ENCODE results near the gene CASZ1.

The CASZ1 gene

DNA sequence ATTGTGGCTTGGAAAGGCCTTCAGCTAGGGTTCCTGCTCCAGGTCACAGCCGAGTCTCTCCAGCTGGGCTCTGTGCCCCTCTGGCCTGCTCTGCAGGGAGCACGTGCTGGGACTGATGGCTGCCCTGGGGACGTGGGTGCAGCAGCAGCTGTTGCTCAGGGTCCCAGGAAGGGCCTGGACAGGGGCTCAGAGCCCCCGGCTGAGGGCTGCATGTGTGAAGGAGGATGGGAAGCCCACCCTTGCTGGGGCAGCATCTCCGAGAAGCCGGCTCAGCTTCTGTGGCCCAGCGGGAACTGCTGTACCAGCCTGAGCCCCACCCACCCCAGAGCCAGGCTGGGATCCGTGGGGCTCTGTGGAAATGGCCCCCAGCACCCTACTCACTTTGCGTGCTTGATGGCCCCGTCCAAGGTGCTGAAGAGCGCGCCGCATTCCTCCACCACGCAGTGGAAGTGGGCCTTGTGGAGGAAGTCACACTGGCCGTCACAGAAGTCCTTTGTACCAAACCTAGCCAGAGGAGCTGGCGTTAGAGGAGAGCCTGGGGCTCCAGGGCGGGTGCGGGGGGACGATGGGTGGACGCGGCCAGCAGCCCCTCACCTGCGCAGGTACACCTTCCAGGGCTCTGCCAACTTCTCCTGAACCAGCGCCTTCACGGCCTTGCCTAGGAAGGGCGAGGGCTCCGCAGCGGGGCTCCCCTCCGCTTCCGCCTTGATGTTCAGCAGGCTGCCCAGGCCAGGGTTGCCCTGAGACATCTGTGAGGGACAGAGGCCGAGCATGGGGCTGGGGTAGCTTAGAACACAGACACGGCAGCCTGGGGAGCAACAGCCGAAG is 147.5 kb downstream of the CASZ1 start:
- no peak for DNase-seq

DNA sequence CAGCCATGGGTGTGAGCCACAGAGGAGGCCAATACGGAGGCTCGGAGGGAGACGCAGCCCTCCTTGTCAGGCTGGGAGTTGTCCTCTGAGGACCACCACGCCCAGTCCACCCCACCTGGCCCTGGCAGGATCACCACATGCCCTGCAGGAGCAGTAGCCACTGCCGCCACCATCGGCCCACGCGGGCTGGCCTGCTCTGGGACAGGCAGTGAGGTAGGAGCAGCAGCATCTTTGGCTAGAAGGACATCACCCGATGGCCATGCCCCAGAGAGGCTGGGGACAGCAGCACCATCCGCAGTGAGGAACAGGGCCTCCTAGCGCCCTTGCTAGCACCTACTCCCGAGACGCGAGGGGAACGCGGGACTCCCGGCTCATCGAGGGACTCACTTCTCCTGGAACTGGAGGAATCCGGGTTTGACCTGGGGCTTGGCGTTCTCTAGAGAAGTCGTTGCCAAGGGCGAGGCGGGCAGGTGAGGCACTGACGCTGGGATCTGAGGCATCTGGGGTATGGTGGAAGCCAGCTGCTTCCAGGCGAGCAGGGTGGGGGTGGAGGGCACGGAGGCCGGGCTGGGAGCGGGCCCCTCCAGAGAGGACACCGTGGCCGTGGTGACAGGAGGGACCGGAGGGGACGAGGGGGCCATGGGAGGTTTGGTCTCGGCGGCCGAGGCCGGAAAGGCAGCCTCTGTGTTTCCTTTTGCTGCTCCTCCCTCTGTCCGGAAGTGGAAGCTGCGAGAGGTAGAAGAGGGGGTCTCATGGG is 148.9 kb downstream of the CASZ1 start:
- no peak for DNase-seq

DNA sequence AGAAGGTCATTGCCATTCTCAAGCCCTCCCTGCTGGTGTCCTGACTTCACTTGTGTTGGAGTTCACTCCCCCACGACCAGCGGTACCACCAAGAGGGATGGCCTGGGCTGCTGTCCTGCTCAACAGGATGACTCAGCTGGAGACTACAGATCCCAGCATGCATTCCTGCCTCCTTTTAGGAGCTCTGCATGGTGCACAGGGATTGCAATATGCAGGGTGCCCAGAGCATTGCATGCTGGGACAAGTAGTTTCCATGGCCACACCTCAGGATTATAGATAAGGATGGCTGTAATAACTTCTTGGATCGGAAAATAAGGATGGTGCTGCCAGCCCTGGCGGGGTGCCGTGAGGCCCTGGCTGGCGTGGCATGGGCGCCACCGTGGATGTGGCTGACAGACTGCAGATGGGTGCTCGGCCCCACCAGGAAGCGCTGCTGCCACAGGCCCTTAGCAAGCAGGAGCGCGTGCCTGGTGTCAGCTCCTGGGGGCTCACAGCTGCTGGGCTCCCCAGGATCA is 150.0 kb downstream of the CASZ1 start:
- no peak for DNase-seq

DNA sequence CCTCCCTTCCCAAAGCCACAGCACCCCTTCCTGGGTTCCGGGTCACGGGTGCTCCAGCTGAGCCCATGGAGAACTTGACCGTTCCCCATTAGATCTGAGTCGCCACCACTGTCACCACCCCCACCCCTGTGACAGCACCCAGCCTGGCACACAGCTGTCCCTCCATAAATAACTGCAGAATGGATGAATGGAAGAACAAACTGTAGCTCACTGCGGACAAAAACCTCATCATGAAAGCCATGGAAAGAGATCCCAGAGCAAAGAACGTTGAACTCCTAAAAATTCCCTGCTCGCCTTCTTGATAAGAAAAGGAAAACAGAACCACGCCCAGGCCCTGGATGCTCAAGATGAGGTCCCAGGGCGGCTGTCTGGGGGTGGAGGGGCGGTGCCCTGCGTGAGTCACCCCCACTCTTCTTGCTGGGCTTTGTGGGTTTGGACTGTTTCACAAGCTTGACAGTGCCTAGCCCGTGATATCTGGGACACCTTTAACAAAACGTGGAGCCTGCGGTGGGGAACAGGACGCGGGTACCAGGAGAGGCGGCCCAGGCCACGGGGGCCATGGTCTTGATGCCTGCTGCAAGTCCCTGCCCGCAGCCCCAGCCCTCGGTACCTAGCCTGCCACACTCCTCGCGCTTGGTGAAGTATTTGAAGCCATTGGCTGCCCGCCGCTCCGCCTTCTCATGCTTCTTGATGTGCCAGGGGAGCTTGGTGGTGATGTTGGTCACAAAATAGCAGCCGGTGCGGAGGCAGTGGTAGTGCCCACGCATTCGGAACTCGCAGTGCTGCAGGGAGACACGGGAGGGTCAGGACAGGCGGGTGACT is 151.9 kb downstream of the CASZ1 start:
- DNase-seq, result no peak

DNA sequence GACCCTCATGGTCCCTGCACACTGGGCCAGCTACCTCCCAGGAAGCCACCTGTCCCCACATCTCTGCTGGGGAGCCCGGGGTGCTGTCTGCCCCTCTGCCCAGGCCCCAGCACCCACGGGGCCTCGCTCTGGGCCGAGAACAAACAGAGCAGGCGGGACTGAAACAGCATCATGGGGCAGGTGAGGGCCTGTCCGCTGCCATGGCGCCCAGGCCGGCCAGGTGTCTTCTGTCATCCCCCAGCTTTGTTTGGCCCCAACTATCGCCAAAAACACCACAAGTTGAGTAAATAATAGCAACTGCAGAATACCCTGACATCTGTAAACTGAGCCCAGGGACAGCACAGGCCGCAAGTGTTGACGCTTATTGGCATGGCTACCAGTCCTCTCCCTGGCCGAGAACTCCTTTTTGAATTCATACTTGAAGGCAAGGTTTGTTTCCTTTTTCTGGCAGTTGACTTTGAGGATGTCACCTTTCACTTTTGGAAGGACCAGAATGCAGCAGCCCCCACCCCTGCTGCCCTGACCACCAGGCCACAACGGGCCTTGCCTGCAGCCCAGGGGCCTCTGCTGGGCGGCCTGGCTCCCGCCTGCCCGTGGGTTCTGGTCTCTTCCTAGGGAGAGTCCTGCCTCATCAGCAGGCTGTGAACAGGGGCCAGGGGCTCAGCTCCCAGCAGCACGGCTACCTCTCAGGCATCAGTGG is 152.7 kb downstream of the CASZ1 start:
- DNase-seq, result no peak

DNA sequence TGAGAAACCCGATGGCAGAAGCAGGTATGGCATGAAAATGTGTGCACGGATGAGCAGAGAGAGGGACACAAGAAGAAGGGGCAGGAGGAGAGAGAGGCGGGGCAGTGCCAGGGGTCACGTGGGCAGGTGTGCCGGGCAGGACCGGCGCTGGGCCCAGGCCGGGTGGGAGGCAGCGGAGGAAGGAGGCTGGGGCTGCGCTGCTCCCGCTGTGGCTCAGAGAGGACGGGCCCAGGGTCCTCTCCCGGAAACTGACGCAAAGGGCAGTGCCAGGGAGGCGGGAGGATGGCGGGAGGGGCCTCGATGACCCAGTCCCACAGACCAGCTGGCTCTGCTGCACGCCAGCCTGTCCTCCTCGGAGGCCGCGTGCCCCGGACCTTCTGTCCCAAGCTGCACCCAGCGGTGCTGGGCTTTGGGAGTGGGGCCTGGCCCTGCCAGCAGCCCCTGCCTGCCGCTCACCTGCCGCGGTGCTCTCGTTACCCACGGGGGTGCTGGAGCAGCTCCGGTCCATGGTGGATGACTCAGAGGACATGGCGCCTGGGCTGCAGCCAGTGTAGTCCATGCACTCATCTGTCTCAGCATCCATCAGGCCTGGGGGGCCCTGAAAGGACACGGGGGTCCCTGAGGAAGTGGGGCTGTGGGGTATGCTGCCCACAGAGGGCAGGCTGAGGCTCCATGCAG is 153.9 kb downstream of the CASZ1 start:
- no peak for DNase-seq

DNA sequence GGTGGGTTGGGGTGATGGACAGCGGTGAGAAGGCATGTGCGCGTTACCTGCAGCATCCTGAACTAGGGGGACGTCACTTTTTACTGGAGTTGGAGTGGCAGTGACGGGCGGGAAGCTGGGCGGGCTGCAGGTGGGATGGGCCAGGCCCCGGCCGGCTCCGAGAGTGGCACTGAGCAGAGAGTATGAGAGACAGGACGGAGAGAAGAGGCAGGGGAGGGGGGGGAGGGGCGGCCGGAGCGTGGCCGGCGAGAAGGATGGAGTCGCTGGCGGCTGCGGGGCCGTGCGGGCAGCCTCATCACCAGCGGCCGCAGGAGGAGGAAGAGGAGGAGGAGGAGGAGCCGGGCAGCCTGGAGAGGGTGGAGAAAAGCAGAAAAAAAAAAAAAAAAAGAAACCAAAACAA is 154.5 kb downstream of the CASZ1 start:
- no peak for DNase-seq

DNA sequence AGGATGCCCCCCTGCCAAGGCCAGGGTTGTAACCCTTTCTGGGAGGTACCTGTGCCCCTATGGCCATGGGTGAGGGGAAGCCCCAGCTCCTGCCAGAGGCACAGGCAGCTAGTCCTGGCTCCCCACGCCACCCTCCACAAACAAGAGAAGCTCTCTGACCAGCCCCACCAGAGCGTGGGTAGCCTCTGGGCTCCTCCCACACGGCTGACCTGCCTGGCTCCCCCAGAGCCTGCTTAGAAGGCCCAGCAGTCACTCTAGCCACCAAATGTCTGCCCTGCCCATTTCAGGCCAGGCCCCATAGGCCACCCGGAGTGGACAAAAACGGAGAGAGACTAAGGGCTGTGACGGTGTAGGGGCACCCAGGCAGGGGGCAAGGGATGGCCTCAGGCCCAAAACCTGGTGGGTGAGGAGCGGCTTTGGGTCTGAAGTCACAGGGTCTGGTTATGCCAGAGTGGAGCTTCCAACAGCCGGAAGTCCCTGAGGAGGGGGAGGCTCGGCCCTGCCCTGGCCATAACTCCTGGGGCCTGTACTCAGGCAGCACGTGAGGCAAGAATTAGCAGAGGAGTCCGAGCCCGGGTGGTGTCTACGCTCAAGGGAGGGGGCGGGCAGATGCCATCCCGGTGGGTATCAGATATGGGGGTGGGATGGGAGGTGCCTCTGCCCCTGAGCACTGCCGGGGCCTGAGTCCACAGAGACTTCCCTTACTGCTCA is 155.4 kb downstream of the CASZ1 start:
- no peak for DNase-seq

DNA sequence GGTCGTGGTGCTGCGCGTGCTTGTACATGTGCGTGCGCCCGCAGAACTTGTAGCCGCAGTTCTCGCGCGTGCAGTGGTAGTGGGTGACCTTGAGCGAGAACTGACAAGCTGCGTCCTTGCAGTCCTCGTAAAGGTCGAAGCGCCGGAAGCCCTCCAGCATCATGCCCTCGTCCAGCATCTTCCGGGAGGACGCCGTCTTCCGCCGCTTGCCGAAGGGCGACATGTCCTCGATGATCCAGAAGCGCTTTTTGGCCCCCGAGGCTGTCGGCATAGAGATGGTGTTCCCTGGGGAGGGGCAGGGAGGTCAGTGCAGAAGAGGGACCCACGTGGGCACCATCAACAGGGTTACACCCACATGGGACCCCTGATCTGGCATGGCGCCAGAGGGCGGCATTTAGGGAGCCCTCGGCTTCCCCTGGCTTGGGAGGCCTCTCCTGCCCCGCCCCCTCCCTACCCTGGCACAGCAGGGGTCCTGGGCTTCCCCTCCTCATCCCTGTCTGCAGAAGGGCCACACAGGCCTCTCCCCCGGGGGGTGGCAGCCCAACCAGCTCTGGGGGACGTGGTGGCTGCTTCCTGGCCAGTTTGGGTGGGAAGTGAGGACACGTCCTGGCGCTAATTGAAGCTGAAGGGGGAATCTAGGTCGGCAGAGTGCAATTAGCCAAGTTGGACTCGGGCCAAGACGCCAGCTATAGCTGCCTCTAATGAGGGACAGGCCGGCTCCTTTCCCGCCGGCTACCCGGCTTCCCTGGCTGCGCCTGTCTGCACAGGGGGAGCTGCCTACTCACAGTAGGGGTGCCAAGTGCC is 156.5 kb downstream of the CASZ1 start:
- no peak for DNase-seq

DNA sequence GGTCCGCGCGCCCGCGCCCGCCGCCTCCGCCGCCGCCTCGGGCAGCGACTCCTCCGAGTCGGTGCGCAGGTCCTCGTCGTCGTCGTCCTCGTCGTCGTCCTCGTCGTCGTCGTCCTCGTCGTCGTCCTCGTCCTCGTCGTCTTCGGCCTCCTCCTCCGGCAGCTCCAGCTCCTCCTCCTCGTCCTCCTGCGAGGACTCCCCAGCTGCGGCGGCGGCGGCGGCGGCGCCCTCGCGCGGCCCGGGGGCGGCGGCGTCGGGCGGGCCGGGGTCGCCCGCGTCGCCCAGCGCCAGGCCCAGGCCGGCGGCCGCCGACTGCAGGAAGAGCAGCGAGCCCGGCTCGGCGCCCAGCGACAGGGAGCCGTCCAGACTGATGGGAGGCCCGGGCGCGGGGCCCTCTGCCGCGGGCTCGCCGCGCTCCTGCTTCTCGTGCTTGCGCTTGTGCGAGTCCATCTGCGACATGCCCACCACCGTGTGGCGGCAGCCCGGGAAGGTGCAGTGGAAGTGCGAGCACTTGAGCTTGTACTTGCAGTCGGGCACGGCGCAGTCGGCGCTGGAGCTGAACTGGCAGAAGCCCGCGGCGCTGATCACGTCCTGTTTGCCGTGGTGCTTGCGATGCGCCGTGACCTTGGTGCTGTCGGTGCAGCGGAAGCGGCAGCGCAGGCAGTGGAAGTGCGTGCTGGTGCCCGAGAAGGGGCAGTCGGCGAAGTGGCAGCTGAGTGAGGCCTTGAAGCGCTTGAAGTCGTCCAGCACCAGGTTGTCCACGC is 157.3 kb downstream of the CASZ1 start:
- DNase-seq, result no peak

DNA sequence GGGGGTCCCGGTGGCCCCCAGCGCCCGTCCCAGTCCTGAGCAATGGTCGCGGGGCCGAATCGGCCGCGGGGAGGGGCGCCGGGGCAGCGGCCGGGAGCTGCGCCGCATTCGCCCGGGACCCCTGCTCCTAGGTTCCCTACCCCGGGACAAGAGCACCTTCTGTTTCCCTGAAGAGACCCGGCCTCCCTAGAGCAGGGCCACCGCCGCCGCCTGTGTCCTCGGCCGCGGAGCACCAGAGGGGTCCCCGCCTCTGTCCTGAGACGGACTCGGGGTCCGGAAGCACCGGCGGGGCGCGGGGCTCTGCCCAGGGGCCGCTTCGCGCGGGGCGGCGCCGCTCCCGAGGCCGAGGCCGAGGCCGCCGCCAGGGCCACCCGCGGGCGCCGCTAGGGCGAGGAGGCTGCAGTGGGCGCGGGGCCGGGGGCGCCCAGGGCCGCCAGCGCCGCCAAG is 157.9 kb downstream of the CASZ1 start:
- no peak for DNase-seq

DNA sequence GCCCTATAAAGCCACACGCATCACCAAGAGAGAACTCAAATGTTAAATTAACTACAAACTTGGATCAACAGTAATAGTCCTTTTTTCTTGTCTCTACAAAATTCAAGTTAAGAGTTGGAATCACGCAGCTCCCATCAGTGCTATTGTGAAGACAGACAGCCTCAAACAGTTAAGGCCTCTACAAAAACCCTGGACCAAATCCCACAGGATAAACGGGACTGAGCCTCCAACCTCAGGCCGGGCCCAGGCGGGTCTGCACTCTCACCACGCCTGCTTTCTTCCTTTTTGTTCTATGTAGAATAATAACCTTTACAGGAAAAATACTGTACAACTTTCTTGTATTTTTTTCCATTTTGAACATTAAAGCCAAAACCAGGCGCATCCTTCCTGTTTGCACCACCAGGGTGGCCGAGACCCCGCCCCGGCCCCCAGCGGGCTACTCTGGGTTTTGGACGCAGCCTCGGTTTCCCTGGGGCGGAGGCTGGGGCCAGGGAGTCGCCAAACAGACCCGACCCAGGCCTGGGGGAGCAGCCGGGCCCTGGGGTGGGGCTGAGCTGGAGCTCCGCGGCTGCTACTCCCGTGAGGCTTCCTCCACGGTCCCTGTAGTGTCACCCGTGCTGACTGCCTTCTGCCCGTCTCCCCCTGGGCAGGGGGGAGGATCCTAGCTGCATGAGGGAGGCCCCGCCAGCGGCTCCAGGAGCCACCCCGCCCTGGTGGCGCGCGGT is 158.4 kb downstream of the CASZ1 start:
- DNase-seq, result no peak

DNA sequence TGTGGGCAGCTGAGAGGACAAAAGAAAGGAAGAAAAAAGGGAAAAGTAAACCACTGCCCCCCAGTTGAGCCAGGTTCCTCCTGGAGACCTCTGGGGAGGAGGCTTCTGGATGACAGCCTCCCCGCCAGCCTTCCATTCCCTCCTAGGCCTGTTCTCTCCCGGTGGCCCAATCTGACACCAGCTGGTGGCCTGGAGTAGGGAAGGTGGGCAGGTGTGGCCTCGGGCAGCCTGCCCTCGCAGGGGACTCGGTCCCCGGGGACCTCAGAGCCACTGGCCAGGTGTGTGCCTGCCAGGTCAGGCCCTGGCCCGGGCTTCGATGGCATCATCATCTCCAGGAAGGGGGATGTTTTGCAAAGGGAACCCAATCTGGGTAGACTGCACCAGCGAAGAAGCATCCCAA is 159.0 kb downstream of the CASZ1 start:
- DNase-seq, result no peak

DNA sequence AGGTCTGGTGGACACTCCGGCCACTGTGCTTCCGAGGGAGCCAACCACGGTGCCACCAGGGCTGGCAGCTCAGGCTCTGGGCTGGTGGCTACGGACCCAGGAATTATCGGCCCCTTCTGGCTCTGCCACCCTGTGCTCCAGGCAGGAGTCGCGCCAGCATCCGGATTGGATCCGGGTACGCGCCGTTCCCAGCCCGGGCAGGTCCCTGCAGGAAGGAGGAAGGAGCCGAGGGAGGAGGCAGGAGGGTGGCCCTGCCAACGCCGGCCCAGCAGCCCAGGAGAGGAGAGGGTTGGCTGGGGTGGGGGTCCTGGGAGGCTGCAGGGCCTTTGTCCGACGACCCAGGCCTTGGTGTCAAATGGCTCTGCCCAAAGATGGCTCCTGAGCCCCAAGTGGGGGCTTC is 160.5 kb downstream of the CASZ1 start:
- DNase-seq, result no peak

DNA sequence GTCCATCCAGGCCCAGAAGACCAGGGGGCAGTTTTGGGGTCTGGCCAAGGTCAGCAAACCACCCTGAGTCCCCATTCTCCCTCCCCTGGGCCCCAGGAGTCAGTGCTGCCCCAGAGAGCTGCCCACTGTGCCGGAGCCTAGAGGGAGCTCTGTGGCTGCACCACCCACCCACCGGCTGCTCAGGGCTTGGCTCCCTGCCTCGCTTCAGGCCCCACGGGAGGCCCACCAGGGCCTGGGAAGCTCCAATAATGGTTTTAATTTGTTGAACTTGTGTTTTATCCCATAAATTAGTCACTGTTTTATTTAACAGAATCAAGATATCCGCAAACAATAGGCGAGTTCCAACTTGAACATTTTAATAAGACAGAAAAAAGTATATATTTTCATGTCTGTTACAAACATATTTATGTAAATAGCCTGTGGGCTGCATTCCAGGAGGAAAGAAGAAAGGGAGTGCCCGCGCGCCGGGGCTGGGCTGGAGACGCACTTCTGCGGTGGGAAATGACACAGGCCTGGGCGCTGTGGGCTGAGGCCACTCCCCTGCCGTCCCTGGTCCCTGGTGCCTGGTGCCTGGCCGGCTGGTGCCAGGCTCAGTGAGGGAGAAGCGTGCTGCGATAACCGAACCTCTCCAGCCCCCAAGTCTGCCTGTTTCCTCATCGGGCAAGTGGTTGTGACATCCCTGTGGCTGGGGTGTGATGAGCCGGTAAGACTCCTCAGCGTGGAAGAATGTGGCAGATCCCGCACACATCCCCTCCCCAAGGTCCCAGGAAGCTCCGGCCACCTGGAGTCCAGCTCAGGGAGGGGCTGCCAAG is 161.2 kb downstream of the CASZ1 start:
- DNase-seq, result no peak

DNA sequence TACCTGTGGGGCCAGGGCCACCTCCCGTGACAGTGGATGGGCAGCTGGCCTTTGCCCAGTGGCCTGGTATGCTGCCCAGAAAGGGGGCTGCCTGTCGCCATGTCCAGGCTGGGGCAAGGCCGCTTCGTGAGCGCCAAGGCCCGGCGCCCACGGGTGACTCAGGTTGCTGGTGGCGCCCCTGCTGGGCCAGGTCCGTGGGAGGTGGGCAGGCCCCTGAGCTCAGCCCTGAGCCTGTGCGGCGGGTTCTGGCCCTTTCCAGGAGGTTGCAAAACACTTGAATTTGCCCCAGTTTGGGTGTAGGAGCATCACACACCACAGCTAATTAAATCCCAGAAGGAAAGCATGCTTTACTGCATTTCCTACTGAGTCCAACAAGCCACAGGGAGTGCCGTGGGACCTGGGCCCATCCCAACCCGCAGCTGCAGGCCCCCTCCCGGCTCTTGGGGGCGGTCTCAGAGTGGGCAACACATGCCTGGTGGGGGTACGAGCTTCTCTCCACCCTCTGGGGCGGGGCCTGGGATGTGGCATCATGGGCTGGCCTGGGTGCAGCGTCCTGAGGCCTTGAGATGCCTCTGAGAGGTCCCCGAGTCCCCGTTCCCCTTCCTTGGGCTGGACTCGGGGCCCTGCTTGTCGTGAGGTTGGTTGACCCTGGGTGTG is 161.9 kb downstream of the CASZ1 start:
- no peak for DNase-seq

DNA sequence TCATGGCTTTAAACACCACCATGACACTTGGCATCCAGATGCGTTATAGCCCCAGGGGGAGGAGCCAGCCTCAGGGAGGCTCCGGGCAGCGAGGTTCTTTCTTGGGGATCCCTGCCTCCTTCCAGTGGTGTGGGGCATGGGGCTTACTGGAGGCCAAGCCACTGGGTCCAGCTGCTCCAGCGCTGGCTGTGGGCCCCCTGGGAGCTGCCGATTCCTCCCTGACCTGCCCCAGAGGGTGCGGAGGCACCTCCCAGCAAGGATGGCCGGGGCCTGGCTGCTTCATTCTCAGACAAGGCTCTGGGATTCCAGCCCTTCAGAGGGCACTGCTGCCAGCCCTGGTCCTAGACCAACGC is 162.4 kb downstream of the CASZ1 start:
- DNase-seq, result no peak

All from T-helper 1 cell (primary cell).